HepG2 (cell line): Measurements from ENCODE around the gene FANCL. TPM values are rescaled to one million over a fixed set of nuclear protein-coding genes. Genes with fewer than 3 reads are reported as not detected.

Experiments
- FOXA1 ChIP-seq, 2 experiments: fragments of 450-650 bp in 1 of 2; sonication (generic) in 1 of 2; formaldehyde crosslinking in 1 of 2; IDR thresholded peaks; 2 replicates each; pipeline versions ENCODE4 v1.4.0 to v1.6.1; 2016 to 2020; ENCODE audit warnings: missing genetic modification reagents in 1 of 2
- HMG20B ChIP-seq: conservative IDR thresholded peaks from 2 replicates; pipeline ENCODE4 v1.6.1; 2016; ENCODE audit warnings: missing genetic modification reagents, missing compliant biosample characterization
- HNRNPLL ChIP-seq: fragments of 200-400 bp; formaldehyde crosslinking; IDR thresholded peaks from 2 replicates; pipeline ENCODE4 v1.6.1; 2017; ENCODE audit warnings: mild to moderate bottlenecking, low read depth, low read length; ENCODE audit not compliant: poor library complexity, severe bottlenecking
- KDM2A ChIP-seq: sonication (generic); formaldehyde crosslinking; IDR thresholded peaks from 2 replicates; pipeline ENCODE4 v1.4.0; 2020; ENCODE audit warnings: low read depth, missing genetic modification reagents, borderline replicate concordance
- SNAI1 ChIP-seq: sonication (generic); formaldehyde crosslinking; IDR thresholded peaks from 2 replicates; pipeline ENCODE4 v1.5.0; 2020; ENCODE audit warnings: mild to moderate bottlenecking, missing genetic modification reagents, borderline replicate concordance
- SPEN ChIP-seq: sonication (generic); formaldehyde crosslinking; IDR thresholded peaks from 2 replicates; pipeline ENCODE4 v1.5.1; 2020; ENCODE audit warnings: low read depth, mild to moderate bottlenecking, missing genetic modification reagents
- TEAD2 ChIP-seq: sonication (generic); formaldehyde crosslinking; IDR thresholded peaks from 2 replicates; pipeline ENCODE4 v1.9.0; 2021; ENCODE audit warnings: missing genetic modification reagents
- ZNF253 ChIP-seq: sonication (generic); formaldehyde crosslinking; IDR thresholded peaks from 2 replicates; pipeline ENCODE4 v1.8.0; 2022; ENCODE audit warnings: mild to moderate bottlenecking, missing genetic modification reagents, borderline replicate concordance
- ZNF260 ChIP-seq: sonication (generic); formaldehyde crosslinking; IDR thresholded peaks from 2 replicates; pipeline ENCODE4 v1.4.0; 2020; ENCODE audit warnings: missing genetic modification reagents, low read depth, mild to moderate bottlenecking, borderline replicate concordance
- ZNF766 ChIP-seq: sonication (generic); formaldehyde crosslinking; IDR thresholded peaks from 2 replicates; pipeline ENCODE4 v1.5.0; 2020; ENCODE audit warnings: missing genetic modification reagents, borderline replicate concordance
- polyA plus RNA-seq, 8 experiments: library from polyadenylated mRNA; depleted of rRNA in 3 of 8; stranded (reverse) in 7 of 8; unstranded in 1 of 8; fragments of >200 nt; fragmentation: Illumina TruSeq in 4 of 8; extraction: Trizol in 4 of 8; gene quantifications; 2 replicates each; pipeline versions ENCODE4 v1.2.1 to v1.2.3, GENCODE V29; 2011 to 2016; ENCODE audit warnings: low read depth in 4 of 8, missing spikeins in 1 of 8, mixed read lengths in 1 of 8; ENCODE audit not compliant: insufficient read depth in 1 of 8
- total RNA-seq, 5 experiments: library from RNA; depleted of rRNA; stranded (reverse); fragments of >200 nt; fragmentation: Illumina TruSeq; extraction: Trizol; gene quantifications; 2 replicates each; pipeline ENCODE4 v1.2.3, GENCODE V29; 2016; ENCODE audit warnings: low read depth in 1 of 5
- TF ChIP-seq, protein P1 (sequence below): sonication (generic); formaldehyde crosslinking; IDR thresholded peaks from 2 replicates; pipeline ENCODE4 v1.9.0; 2022; ENCODE audit warnings: low read depth, missing genetic modification reagents
- TF ChIP-seq, protein P2 (sequence below): sonication (generic); formaldehyde crosslinking; IDR thresholded peaks from 2 replicates; pipeline ENCODE4 v1.4.0; 2020; ENCODE audit warnings: missing genetic modification reagents
- TF ChIP-seq, protein P3 (sequence below): sonication (generic); formaldehyde crosslinking; IDR thresholded peaks from 2 replicates; pipeline ENCODE4 v1.8.0; 2022; ENCODE audit warnings: missing genetic modification reagents, mild to moderate bottlenecking, moderate library complexity, borderline replicate concordance
- TF ChIP-seq, protein P4 (sequence below): sonication (generic); formaldehyde crosslinking; IDR thresholded peaks from 2 replicates; pipeline ENCODE4 v1.9.0; 2021; ENCODE audit warnings: mild to moderate bottlenecking, missing genetic modification reagents

FANCL gene
- total and polyA plus RNA-seq, 2 of the 13 experiments (the other 11 are each of a cell fraction or from before 2014, with no cell fraction given): 40.7 to 66.8 TPM

DNA sequence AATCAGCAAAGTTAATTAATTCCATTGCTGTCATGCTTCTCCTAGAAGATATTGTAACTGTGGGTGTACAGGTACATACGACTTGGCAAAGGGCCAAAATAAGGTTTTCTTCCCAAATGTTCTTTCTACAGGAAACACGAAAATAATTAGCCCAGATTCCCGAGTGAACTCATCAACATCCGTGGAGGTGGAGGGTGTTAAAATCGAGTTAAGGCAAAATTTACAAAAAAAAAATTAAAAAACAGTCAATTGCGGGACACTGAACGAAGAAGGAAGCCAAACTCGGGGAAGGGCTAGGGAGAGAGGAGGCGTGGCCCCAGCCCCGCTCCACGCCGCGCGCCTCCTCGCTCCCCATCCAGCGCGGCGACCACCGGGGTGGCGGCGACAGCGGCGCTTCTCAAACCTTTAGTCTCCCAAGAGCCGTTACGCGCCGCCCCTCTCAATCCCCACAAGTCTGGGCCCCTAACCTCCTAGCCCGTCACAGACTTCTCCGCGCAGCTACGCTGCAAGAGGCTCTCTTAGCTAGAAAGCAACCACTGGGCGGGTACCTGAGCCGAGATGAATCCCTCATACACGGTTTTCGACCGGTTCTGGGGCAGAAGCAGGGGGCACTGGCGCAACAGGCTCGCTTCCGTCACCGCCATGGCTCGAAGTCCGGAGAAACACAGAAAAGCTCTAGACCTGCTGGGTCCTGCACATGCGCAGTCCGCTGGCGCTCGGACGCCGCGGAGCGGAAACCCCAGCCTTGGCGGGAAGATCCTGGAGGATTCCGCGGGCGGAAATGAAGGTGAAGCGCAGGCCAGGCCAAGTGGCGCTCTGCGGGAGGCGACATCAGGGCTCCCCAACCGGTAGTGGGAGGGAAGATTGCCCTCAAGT, at the start of gene FANCL (continued):
- TF ChIP-seq, protein P1, sequence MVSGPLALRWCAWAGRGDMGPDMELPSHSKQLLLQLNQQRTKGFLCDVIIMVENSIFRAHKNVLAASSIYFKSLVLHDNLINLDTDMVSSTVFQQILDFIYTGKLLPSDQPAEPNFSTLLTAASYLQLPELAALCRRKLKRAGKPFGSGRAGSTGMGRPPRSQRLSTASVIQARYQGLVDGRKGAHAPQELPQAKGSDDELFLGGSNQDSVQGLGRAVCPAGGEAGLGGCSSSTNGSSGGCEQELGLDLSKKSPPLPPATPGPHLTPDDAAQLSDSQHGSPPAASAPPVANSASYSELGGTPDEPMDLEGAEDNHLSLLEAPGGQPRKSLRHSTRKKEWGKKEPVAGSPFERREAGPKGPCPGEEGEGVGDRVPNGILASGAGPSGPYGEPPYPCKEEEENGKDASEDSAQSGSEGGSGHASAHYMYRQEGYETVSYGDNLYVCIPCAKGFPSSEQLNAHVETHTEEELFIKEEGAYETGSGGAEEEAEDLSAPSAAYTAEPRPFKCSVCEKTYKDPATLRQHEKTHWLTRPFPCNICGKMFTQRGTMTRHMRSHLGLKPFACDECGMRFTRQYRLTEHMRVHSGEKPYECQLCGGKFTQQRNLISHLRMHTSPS: peak; percentile 70; the same call in 1 of the 2 replicates
- TF ChIP-seq SPEN (peak; percentile 94), HMG20B (0 out of 2 replicates have a peak, but pooled peaks have one; percentile 54), KDM2A (CRISPR knock-in tag) (peak; percentile 97), HNRNPLL (peak; percentile 94), TEAD2 (CRISPR knock-in tag) (no peak; the same call in none of the 2 replicates), SNAI1 (CRISPR knock-in tag) (peak; percentile 78; the same call in 1 of the 2 replicates), ZNF766 (CRISPR knock-in tag) (peak; percentile 97), FOXA1 (IDR thresholded peaks at IDR 0.05) (no peak), FOXA1 (CRISPR knock-in tag; IDR thresholded peaks at IDR 0.05) (no peak), ZNF253 (CRISPR knock-in tag) (no peak), ZNF260 (no peak)
- TF ChIP-seq, protein P2, sequence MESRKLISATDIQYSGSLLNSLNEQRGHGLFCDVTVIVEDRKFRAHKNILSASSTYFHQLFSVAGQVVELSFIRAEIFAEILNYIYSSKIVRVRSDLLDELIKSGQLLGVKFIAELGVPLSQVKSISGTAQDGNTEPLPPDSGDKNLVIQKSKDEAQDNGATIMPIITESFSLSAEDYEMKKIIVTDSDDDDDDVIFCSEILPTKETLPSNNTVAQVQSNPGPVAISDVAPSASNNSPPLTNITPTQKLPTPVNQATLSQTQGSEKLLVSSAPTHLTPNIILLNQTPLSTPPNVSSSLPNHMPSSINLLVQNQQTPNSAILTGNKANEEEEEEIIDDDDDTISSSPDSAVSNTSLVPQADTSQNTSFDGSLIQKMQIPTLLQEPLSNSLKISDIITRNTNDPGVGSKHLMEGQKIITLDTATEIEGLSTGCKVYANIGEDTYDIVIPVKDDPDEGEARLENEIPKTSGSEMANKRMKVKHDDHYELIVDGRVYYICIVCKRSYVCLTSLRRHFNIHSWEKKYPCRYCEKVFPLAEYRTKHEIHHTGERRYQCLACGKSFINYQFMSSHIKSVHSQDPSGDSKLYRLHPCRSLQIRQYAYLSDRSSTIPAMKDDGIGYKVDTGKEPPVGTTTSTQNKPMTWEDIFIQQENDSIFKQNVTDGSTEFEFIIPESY (CRISPR knock-in tag): peak; percentile 12; the same call in 1 of the 2 replicates
- TF ChIP-seq, protein P3, sequence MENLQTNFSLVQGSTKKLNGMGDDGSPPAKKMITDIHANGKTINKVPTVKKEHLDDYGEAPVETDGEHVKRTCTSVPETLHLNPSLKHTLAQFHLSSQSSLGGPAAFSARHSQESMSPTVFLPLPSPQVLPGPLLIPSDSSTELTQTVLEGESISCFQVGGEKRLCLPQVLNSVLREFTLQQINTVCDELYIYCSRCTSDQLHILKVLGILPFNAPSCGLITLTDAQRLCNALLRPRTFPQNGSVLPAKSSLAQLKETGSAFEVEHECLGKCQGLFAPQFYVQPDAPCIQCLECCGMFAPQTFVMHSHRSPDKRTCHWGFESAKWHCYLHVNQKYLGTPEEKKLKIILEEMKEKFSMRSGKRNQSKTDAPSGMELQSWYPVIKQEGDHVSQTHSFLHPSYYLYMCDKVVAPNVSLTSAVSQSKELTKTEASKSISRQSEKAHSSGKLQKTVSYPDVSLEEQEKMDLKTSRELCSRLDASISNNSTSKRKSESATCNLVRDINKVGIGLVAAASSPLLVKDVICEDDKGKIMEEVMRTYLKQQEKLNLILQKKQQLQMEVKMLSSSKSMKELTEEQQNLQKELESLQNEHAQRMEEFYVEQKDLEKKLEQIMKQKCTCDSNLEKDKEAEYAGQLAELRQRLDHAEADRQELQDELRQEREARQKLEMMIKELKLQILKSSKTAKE: peak; percentile 21; the same call in 1 of the 2 replicates
- TF ChIP-seq, protein P4, sequence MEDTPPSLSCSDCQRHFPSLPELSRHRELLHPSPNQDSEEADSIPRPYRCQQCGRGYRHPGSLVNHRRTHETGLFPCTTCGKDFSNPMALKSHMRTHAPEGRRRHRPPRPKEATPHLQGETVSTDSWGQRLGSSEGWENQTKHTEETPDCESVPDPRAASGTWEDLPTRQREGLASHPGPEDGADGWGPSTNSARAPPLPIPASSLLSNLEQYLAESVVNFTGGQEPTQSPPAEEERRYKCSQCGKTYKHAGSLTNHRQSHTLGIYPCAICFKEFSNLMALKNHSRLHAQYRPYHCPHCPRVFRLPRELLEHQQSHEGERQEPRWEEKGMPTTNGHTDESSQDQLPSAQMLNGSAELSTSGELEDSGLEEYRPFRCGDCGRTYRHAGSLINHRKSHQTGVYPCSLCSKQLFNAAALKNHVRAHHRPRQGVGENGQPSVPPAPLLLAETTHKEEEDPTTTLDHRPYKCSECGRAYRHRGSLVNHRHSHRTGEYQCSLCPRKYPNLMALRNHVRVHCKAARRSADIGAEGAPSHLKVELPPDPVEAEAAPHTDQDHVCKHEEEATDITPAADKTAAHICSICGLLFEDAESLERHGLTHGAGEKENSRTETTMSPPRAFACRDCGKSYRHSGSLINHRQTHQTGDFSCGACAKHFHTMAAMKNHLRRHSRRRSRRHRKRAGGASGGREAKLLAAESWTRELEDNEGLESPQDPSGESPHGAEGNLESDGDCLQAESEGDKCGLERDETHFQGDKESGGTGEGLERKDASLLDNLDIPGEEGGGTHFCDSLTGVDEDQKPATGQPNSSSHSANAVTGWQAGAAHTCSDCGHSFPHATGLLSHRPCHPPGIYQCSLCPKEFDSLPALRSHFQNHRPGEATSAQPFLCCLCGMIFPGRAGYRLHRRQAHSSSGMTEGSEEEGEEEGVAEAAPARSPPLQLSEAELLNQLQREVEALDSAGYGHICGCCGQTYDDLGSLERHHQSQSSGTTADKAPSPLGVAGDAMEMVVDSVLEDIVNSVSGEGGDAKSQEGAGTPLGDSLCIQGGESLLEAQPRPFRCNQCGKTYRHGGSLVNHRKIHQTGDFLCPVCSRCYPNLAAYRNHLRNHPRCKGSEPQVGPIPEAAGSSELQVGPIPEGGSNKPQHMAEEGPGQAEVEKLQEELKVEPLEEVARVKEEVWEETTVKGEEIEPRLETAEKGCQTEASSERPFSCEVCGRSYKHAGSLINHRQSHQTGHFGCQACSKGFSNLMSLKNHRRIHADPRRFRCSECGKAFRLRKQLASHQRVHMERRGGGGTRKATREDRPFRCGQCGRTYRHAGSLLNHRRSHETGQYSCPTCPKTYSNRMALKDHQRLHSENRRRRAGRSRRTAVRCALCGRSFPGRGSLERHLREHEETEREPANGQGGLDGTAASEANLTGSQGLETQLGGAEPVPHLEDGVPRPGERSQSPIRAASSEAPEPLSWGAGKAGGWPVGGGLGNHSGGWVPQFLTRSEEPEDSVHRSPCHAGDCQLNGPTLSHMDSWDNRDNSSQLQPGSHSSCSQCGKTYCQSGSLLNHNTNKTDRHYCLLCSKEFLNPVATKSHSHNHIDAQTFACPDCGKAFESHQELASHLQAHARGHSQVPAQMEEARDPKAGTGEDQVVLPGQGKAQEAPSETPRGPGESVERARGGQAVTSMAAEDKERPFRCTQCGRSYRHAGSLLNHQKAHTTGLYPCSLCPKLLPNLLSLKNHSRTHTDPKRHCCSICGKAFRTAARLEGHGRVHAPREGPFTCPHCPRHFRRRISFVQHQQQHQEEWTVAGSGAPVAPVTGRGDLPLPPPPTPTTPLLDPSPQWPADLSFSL (CRISPR knock-in tag): peak; percentile 32; the same call in 1 of the 2 replicates
